NCI-H2196 treated with DMSO at 0.1 percent for 48 hours (cell line): Measurements from ENCODE around the gene HCFC1R1.
A peak's percentile ranks its signal among the peaks of the same experiment; 100 is the strongest.

Experiments used
- DNase-seq: peaks from one replicate; lab custom pipeline; 2025; ENCODE audit not compliant: unreplicated experiment; lab: John Stamatoyannopoulos, UW

The HCFC1R1 gene

GRCh38 chr16:3035972-3036725, 12.4 kb upstream of the HCFC1R1 start:
- DNase-seq, result no peak

DNA sequence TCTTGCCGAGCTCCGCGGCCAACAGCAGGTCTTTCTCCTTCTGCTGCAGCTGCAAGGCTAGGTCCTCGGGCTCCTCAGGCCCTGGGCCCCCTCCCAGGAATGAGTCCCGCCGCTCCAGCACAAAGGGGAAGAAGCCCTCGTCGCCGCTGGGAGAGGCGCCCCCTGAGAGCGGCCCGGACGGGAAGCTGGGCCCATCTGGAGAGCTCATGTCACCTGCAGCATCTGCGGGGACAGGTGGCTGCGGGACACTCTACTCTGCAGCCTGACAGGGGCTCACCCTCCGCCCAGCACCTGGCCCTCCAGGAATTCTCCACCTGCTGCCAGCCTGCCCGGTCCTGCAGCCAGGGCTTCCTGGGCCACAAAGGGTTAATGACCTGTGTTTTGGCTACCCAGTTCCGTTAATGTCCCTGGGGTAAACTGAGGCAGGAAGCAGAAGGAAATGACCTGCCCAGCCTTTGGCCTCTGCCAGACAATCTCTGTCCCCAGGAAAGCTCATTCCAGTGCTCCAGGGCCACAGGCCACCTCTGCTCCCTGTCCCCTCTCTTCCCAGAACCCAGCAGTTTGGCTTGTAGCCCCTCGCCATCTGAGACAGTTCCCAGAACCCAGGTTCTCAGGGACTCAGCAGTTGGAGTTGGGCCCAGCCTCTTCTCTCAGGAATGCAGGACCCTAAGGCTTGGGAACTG, 11.7 kb upstream of the HCFC1R1 start:
- no peak for DNase-seq

- DNase-seq, result no peak
Observed at GRCh38 chr16:3032624-3033023, 8.9 kb upstream of the HCFC1R1 start.

DNA sequence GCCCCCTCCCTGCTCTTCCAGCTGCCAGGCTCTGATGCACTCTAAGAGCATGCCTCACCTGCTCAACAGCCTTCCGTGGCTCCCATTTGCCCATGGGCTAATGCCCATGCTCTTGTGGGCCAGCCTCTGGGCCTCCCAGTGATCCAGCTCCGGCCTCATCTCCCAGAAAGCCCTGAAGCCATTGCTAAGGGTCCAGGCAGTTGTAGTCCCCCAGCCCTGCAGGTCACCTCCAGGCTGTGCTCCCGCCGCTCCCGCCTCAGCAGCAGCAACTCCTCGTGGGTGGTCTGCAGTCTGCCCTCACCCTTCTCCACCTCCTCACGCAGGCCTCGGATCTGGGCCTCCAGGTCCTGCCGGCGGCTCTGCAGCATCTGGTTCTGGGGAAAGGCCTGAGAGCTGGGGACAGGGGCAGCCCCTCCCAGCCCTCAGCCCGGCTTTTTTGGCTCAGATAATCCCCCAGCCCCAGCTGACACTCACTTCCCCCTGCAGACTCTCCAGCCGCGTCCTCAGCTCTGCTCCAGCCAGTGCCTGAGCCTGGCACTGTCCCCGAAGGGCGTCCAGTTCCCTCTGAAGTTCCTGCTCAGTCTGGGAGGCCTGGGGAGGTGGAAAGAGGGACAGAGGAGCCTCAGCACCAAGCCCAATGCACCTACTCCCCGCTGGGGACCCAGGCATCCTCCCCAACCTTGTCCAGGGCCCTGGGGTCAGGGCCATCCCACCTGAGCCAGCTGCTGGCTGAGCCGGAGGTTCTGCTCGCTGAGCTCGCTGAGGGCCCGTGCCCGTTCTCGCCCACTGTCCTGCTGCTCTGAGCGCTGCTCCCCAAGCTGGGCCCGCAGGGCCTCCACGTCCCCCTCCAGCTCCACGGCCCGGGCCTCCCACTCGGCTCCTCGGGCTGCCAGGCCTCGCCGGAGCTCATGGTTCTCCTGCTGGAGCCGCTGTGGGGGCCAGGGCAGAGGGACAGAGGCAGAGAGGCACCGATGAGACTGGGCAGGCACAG, 6.8 kb upstream of the HCFC1R1 start:
- DNase-seq, result no peak

DNA sequence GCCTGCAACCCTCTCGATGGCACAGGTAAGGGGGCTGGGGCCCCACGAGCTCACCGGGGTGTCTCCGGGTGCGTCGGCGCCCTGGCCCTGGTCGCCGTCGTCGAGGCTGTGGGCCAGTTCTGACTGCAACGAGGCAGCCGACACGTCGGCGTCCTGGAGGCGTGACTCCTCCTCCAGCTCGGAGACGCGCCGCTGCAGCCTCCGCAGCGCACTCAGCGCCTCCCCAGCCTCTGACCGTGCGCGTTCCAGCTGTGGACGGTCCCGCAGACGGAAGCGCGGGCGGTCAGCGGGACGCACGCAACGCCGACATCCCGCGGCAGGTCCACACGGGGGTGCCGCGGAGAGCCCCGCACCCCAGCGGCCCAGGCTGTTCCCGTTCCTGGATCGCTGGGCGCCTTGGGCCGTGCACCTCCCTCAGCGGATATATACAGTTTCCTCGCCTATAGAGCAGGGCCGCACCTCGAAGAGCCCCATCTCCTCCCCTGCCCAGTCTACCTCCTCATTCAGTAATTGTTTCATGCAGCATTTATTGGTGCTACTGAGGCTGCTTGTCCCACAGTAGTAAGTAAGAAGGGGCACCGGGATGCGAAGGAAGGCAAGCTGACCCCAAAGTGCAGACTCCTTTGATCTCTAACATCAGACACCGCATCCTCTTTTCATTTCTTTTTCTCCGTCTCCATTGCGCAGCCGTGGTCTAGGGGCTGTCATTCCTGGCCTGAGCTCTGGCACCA, 5.9 kb upstream of the HCFC1R1 start:
- DNase-seq, result peak; percentile 31

DNA sequence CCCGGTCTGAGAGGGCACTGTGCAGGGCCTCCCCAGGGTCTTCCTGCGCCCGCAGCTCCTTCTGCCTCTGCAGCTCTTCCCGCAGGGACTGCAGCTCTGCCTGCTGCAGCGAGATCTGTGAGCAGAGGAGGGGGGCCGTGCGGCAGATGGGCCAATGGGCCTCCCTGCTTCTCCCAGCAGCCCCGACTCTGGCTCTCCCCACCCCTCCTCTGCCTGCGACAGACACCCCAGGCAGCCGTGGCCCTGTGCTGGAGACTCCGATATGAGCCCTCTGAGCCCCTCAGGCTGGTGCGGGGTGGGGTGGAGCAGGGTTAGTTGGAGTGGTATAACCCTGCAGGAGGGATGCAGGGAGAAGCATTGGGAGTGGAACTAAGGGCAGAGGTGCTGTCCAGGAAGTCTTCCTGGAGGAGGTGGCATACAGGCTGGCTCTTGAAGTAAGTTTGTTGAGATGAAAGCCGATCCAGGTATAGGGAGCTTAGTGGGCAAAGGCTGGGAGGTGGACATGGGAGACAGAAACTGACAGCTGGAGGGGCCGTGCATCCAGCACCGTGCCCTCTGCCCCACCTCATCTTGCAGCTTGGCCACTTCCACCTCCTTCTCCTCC, 5.1 kb upstream of the HCFC1R1 start:
- DNase-seq, result no peak

GRCh38 chr16:3027983-3028715, 4.4 kb upstream of the HCFC1R1 start:
- DNase-seq, result peak; percentile 80

GRCh38 chr16:3027489-3027795, 3.7 kb upstream of the HCFC1R1 start:
- no peak for DNase-seq

DNA sequence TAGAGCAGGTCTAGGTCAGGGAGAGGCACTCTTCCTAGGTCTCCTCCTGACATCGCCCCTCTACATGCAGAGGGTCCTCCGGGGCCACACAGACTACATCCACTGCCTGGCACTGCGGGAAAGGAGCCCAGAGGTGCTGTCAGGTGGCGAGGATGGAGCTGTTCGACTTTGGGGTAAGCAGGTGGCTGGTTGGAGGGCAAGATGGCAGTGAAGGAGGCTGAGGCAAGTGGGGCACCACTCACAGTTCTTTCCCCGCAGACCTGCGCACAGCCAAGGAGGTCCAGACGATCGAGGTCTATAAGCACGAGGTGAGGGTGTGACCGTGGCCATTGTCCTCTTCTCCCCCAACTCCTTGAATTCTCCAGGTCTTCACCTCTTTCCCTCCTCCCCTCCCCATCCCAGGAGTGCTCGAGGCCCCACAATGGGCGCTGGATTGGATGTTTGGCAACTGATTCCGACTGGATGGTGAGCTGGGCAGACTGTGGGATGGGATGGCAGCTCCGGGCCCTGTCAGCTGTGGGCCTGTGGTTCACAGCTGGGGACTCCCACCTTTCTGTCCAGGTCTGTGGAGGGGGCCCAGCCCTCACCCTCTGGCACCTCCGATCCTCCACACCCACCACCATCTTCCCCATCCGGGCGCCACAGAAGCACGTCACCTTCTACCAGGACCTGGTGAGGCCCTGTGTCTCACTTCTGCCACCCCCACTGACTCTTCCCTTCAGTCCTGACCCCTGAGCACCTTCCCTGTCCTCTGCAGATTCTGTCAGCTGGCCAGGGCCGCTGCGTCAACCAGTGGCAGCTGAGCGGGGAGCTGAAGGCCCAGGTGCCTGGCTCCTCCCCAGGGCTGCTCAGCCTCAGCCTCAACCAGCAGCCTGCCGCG, 3.1 kb upstream of the HCFC1R1 start:
- DNase-seq, result no peak

DNA sequence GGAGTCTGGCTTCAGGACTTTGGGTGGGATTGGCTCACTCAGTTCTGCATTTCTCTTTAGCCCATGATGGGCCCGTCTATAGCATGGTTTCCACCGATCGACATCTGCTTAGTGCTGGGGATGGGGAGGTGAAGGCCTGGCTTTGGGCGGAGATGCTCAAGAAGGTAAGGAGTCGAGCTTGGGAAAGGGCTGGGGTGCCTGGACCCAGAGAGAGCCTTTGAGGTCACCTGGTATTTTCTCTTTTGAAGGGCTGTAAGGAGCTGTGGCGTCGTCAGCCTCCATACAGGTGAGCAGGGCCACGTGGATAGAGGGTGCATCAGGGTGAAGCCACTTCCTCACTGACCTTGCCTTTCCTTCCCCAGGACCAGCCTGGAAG, 2.2 kb upstream of the HCFC1R1 start:
- no peak for DNase-seq

DNA sequence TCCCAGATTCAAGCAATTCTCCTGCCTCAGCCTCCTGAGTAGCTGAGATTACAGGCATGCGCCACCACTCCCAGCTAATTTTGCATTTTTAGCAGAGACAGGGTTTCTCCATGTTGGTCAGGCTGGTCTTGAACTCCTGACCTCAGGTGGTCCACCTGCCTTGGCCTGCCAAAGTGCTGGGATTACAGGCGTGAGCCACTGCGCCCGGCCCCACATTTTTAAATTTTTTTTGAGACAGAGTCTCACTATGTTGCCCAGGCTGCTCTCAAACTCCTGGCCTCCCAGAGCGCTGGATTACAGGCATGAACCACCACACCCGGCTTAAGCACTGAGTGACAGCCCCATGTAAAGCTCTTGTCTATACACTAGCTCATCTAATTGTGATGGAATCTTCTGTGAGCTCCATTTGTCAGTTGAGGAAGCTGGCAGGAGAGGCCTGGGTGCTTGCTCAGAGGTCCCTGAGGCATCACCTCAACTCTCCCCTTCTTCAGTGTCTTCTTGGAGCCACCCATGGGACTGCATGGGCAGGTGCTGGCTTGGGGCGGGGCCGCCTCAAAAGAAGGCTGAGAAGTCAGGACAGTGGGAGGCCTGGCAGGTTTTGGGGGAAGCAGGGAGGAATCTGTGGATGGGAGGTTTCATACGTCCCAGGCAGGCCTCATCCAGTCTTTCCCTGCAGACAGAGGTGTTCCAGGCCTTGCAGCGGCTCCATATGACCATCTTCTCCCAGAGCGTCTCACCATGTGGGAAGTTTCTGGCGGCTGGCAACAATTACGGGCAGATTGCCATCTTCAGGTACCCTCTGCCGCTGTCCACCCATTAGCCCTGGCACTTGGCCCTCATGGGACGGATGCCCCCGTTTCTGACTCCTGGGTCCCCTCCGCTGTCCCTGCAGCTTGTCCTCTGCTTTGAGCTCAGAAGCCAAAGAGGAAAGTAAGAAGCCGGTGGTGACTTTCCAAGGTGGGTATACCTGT, 1.6 kb upstream of the HCFC1R1 start:
- no peak for DNase-seq

DNA sequence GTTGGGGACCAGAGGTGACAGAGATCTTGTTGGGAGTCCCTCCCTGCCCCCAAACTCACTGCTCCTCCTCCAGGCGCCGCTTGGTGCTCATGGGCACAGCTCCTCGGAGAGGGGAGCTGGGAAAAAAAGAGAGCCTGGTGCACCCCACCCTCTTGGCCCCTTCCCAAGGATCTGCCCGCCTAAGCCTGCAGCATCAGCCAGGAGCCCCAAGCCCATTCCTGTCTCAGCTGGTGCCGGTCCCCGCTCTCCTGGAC, 400 bp downstream of the HCFC1R1 start:
- no peak for DNase-seq

DNA sequence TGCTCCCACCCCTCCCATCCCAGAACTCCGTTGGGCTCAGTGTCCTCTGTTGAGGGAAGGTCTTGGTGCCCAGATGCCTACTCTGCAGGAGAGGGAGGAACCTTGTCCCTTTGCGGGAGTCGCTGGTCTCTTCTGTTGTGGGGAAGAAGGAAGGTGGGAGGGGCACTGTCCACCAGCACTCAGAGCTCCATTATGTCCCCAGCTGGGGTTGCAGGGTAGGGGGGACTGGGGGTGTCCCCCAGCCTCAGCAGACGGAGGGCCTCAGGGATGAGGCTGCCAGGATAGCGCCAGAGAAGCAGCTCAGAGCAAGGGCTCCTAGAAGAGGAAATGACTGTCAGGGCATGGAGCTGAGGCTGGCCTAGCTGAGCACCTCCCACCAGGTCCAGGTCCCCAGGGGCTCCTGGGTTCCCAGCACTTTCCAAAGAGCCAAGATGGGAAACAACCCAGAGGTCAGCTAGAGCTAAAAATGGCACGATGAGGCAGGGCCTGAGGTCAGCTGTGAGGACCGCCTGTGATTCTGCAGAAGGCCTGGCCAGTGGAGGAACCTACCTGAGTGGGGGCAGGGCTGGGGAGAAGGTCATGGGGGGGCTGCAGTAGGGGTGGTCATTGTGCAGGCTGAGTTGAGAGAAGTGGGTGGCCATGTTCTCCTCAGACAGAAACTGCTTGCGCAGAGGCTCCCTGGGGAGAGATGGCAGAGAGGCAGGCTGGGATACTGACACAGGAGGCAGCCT, 893 bp downstream of the HCFC1R1 start:
- DNase-seq, result no peak

DNA sequence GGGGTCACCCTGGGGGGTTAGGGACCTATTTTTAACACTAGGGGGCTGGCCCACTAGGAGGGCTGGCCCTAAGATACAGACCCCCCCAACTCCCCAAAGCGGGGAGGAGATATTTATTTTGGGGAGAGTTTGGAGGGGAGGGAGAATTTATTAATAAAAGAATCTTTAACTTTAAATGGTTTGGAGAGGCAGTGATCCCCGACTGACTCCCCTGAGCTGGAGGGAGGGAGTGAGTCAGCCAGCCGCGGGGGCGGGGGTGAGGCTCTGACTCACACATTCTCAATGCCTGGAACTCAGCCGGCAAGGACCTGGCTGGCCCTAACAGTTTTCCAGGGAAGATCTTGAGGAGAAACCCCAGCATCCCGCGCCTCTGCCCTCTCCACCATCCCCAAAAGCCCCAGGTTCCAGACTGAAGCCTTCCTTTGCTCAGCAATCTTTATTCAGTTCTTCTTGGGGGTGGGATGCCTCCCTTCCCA, 1.5 kb downstream of the HCFC1R1 start:
- peak; percentile 59 for DNase-seq

DNA sequence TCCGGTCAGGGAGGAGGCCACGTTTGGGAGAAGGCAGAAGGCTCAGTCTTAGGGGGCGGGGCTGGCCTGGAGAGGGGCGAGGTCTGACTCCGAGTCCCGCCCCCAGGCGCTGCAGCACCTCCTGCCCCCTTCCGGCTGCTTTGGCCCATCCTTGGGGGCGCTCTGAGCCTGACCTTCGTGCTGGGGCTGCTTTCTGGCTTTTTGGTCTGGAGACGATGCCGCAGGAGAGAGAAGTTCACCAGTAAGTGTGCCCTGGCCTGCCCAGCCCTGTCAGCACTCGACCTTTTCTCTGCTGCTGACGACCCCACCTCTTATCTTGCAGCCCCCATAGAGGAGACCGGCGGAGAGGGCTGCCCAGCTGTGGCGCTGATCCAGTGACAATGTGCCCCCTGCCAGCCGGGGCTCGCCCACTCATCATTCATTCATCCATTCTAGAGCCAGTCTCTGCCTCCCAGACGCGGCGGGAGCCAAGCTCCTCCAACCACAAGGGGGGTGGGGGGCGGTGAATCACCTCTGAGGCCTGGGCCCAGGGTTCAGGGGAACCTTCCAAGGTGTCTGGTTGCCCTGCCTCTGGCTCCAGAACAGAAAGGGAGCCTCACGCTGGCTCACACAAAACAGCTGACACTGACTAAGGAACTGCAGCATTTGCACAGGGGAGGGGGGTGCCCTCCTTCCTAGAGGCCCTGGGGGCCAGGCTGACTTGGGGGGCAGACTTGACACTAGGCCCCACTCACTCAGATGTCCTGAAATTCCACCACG, 2.1 kb downstream of the HCFC1R1 start:
- peak; percentile 40 for DNase-seq

DNA sequence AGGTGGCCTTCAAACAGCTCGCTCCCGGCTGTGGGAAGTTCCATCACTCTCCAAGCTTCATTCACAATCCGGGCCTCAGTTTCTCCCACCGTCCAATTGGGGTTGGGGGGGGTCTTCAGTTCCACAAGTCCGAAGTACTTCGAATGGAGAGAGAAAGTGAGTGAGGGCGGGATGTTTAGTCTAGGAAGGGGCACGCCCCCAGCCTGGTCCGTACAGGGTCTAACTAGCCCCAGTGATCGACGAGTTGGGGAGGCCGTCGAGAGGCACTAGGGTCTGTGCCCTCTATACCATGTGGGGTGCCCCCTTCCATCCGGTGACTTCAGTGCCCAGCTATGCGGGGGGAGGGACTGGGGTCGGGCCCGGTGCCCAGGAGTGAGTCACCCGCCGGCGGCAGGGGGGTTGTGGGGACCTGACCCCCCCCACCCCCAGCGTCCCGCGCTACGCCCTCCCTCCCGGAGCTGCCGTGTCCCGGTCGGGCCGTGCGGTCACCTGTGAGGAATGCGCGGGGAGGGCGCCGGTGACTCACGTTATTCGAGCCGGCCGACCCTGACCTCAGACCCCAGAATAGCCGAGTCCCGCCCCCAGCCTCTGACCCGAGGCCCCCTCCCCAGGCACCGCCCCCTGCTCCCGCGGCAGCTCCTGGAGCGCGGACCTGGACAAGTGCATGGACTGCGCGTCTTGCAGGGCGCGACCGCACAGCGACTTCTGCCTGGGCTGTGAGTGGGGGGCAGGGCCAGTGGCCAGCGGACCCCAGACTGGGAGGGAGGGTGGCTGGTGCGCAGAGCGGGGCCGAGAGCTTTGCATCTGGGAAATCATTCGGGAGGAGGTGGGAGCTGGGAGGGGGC, 2.9 kb downstream of the HCFC1R1 start:
- peak; percentile 39 for DNase-seq
